DOHH2 (cell line): Measurements from ENCODE around the gene CSF2RB.

Source experiments
- EZH2phosphoT487 ChIP-seq: fragments of 200-600 bp; sonication (generic); IDR thresholded peaks from 2 replicates; pipeline ENCODE4 v1.6.1; 2017; ENCODE audit warnings: borderline replicate concordance, mild to moderate bottlenecking, antibody characterized with exemption, low read length, moderate library complexity, mixed read lengths
- TF ChIP-seq, protein P1 (sequence below): fragments of 200-600 bp; sonication (generic); IDR thresholded peaks from one replicate; pipeline ENCODE4 v1.5.1; 2014; ENCODE audit warnings: antibody characterized with exemption, mild to moderate bottlenecking, low read depth, low read length; ENCODE audit not compliant: poor library complexity, severe bottlenecking

DNA sequence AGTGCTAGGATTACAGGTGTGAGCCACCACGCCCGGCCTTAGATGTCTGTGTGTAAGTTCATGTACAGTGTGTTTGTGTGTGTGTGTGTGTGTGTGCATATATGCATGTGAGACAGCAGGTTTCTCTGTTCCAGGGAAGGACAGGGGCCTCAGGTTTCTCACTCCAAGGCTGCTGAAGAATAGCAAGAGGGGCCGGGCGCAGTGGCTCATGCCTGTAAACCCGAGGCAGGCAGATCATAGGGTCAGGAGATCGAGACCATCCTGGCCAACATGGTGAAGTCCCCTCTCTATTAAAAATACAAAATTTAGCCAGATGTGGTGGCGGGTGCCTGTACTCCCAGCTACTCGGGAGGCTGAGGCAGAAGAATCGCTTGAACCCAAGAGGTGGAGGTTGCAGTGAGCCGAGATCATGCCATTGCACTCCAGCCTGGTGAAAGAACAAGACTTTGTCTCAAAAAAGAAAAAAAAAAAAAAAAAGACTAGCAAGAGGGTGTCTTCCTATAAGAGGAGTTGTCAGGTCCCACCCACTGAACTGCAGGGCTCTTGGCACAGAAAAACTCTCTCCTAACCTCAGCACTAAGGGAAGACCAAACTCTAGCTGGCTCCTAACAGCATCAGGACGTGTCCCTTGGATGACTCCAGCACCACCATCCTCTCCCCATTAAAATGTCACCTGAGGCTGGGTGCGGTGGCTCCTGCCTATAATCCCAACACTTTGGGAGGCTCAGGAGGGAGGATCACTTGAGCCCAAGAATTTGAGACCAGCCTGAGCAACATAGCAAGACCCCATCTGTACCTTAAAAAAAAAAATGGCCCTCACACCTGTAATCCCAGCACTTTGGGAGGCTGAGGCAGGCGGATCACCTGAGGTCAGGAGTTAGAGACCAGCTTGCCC is 65.8 kb downstream of the CSF2RB start:
- TF ChIP-seq, protein P1, sequence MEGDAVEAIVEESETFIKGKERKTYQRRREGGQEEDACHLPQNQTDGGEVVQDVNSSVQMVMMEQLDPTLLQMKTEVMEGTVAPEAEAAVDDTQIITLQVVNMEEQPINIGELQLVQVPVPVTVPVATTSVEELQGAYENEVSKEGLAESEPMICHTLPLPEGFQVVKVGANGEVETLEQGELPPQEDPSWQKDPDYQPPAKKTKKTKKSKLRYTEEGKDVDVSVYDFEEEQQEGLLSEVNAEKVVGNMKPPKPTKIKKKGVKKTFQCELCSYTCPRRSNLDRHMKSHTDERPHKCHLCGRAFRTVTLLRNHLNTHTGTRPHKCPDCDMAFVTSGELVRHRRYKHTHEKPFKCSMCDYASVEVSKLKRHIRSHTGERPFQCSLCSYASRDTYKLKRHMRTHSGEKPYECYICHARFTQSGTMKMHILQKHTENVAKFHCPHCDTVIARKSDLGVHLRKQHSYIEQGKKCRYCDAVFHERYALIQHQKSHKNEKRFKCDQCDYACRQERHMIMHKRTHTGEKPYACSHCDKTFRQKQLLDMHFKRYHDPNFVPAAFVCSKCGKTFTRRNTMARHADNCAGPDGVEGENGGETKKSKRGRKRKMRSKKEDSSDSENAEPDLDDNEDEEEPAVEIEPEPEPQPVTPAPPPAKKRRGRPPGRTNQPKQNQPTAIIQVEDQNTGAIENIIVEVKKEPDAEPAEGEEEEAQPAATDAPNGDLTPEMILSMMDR, result no peak
- TF ChIP-seq EZH2phosphoT487, result no peak
